ENCODE results near the gene RCBTB2. TPM values are rescaled to one million over a fixed set of nuclear protein-coding genes. Genes with fewer than 3 reads are reported as not detected.

RCBTB2 gene
- polyA plus RNA-seq, 1 experiment, result 9.5 TPM

DNA sequence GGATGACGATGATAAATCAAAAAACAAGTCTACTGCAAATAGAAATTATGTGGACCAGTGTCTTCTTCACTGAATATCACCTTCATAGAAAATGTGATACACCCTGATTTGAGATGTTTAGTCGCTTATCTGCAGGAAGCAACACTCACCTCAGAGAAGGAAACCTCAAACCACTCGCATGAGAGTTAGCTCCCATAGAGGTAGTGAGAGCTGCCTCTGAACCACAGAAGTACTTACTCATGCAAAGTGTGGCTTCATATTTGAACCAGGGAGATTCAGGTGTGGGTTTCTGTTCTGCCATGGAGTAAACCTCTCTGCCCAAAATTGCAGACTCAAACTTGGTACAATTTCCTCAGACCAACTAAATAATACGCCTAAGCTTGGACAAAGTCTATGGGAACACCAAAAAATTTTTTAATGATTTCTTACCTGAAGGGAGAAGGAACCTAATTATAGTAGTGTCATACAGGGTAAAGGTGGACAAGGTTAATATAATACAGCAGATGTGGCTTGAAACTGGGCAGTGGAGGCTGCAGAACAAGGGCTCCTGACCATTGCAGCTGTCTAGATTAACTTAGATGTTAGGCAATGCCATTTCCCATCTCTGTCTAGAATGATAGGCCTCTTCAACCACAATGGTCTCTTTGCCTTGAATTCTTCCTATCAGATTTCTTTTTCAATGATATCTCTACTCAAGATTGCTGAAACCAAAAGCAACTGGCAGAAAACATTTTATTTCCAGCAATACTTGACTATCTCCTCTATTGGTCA is 29.6 kb upstream of the RCBTB2 start:
- DNase-seq (ENCODE audit: low read depth), result no peak
- Histone ChIP-seq H3K36me3 (ENCODE audit: control insufficient read depth, insufficient read depth, low read length) (no peaks in the 10 kb centered on the region), H3K27me3 (ENCODE audit: control insufficient read depth, insufficient read depth, low read length) (no peaks in the 10 kb centered on the region), H3K4me3 (ENCODE audit: low read depth, low read length) (no peak overlapping the region)
- ChIA-PET POLR2A (no interaction called here), CTCF (interaction anchor here (1.8 kb wide), 1 partner anchor 11 kb away, joined by 5 read pairs; no protein-coding TSS in a partner anchor)
- TF ChIP-seq, protein P1, sequence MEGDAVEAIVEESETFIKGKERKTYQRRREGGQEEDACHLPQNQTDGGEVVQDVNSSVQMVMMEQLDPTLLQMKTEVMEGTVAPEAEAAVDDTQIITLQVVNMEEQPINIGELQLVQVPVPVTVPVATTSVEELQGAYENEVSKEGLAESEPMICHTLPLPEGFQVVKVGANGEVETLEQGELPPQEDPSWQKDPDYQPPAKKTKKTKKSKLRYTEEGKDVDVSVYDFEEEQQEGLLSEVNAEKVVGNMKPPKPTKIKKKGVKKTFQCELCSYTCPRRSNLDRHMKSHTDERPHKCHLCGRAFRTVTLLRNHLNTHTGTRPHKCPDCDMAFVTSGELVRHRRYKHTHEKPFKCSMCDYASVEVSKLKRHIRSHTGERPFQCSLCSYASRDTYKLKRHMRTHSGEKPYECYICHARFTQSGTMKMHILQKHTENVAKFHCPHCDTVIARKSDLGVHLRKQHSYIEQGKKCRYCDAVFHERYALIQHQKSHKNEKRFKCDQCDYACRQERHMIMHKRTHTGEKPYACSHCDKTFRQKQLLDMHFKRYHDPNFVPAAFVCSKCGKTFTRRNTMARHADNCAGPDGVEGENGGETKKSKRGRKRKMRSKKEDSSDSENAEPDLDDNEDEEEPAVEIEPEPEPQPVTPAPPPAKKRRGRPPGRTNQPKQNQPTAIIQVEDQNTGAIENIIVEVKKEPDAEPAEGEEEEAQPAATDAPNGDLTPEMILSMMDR (IDR thresholded peaks at IDR 0.05; ENCODE audit: insufficient read depth, low read depth, low read length), result no peak

DNA sequence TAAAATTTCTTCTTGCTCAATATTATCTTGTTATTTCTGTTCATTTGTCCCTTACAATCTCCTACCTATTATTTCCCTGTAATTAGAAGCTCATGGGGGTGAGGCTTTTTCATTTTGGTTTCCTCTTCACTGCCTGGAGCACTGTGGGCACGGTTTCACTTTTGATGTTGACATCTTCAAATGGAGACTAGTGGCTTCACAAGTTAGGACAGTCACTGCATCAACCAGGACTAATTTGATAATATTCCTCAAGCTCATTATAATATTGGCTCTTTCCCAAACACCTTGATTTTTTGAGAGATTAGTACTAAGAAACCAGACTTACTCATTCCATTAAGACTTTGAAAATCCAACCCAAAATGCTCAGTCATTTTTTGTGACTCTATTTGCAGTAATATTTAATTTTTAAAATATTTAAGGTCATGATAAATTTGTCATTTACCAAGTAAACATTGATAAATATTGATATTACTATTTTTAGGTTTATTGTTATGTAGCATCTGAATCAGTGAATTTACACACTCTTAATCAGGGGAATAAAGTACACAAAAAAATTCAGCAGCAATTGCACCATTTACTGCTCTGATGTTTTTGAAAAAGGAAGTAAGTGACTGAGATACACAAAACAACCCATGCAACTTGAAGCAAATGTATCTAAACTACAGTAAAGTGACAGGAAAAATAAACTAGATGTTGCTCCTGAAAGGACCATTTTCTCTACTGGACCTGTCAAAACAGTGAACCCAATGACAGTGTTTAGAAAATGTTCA is 28.8 kb upstream of the RCBTB2 start:
- Histone ChIP-seq H3K36me3 (ENCODE audit: control insufficient read depth, insufficient read depth, low read length) (no peaks in the 10 kb centered on the region), H3K4me3 (ENCODE audit: low read depth, low read length) (no peak overlapping the region), H3K27me3 (ENCODE audit: control insufficient read depth, insufficient read depth, low read length) (no peaks in the 10 kb centered on the region)
- TF ChIP-seq, protein P1 (IDR thresholded peaks at IDR 0.05; ENCODE audit: insufficient read depth, low read depth, low read length), result no peak
- ChIA-PET POLR2A (no interaction called here), CTCF (interaction anchor here (0.5 to 2.2 kb wide), 4 partner anchors 9 to 395 kb away, joined by 3 to 5 read pairs (median 4); no protein-coding TSS in a partner anchor)
- no peak for DNase-seq (ENCODE audit: low read depth)

DNA sequence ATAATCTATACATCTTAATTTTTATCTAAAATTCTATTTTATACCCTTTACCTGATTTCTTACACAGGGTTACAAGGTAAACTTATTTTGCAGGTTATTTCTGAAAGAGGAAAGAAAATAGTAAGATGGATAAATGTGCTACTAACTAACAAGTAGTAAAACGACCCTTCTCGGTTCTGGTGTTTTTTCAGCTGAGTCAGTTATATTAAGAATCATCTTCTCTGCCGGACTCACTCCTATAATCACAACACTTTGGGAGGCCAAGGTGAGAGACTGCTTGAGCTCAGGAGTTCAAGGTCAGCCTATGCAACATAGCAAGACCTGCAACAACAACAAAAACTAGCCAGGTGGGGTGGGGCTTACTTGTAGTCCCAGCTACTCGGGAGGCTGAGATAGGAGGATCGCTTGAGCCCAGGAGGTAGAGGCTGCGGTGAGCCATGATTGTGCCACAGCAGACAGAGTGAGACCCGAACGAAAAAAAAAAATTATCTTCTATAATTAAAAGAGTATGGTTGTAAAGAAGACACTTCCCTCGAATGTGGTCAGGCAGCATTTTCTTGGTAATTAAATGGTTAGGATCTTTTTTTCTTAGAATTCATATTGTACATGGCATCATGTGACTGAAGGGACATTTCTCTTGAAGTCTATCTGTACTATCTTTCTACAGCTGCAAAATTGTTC is 27.9 kb upstream of the RCBTB2 start:
- DNase-seq (ENCODE audit: low read depth), result no peak
- no peaks in the 10 kb centered on the region for H3K27me3 ChIP-seq (ENCODE audit: control insufficient read depth, insufficient read depth, low read length)
- TF ChIP-seq, protein P1 (IDR thresholded peaks at IDR 0.05; ENCODE audit: insufficient read depth, low read depth, low read length), result no peak
- POLR2A ChIA-PET, result no interaction called here
- no peak overlapping the region for H3K4me3 ChIP-seq (ENCODE audit: low read depth, low read length)
- CTCF ChIA-PET, result interaction anchor here (1.0 to 2.2 kb wide), 3 partner anchors 9 to 19 kb away, joined by 4 to 5 read pairs (median 4); no protein-coding TSS in a partner anchor
- H3K36me3 ChIP-seq (ENCODE audit: control insufficient read depth, insufficient read depth, low read length), result no peaks in the 10 kb centered on the region

DNA sequence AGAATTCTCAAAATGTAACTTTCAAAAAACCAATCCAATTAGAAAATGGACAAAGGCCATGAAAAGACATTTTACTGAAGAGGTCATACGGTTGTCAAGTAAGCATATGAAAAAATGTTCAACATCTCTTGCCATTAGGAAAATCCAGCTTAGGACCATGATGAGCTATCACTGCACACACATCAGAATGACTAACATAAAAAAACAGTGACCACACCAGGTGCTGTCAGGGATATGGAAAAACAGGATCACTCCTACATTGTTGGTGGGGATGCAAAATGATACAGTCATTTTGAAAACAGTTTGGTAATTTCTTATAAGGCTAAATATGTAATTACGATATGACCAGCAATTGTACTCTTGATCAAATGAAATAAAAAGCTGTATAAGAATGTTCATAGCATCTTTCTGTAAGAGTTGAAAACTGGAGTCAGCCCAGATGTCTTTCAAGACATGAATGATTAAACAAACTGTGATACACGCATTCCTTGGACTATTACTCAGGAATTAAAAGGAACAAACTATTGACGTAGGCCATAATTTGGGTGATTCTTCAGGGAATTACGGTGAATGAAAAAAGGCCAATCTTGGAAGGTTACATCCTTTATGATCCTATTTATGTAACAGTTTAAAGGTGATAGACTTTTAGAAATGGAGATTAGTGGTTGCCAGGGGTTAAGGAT is 26.9 kb upstream of the RCBTB2 start:
- H3K4me3 ChIP-seq (ENCODE audit: low read depth, low read length), result no peak overlapping the region
- CTCF ChIA-PET, result interaction anchor here (0.6 to 2.2 kb wide), 3 partner anchors 14 to 164 kb away, joined by 3 to 4 read pairs (median 3); no protein-coding TSS in a partner anchor
- POLR2A ChIA-PET, result no interaction called here
- H3K36me3 ChIP-seq (ENCODE audit: control insufficient read depth, insufficient read depth, low read length), result no peaks in the 10 kb centered on the region
- TF ChIP-seq, protein P1 (IDR thresholded peaks at IDR 0.05; ENCODE audit: insufficient read depth, low read depth, low read length), result no peak
- H3K27me3 ChIP-seq (ENCODE audit: control insufficient read depth, insufficient read depth, low read length), result no peaks in the 10 kb centered on the region
- no peak for DNase-seq (ENCODE audit: low read depth)
